ENCODE results near the gene CIB4.

DNA sequence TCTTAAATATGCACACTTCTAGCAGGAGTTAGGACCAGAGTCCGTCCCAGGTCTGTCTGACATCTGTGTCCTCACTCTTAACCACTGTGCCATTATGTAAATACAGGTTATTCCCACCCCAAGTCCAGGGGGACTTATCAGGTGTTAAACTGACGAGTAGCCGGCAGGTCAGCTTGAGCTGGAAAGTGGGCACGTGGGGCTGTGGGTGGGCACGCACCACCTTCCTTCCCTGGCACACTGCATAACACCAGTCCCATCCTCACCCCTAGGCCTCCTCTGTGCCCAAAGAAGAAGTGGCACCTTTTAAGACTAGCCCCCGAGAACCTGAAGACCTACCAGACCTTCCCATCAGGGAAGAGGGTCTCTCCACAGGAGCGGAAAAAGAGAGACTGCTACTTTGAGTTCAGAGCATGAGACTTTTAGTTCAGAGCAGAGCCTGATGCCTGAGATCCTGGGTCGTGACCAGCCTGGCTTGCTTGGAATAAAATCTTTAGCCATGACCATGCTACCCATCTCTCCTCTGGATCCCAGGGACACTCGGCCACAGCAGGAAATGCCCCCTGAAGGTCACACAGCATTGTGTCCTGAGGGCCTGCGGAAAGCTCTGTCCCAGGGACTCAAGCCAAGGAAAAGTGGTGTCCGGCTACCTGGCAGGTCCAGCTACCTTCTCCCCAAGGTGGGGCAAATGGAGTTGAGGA is 62.0 kb downstream of the CIB4 start:
- TF ChIP-seq POLR2AphosphoS5 (IDR thresholded peaks at IDR 0.05; ENCODE audit: low read depth, low read length), result no peak
- TF ChIP-seq TAF1 (IDR thresholded peaks at IDR 0.05; ENCODE audit: borderline replicate concordance, insufficient read depth, low read length), result no peak
